OCI-LY1 (cell line): ENCODE data around the gene AKAP8.
"Not testable (repeated sequence)": the region's sequence is repeated elsewhere in the genome, so short reads cannot be mapped to it uniquely, and the experiment has no call there.

ENCODE experiments used
- H2AFZ ChIP-seq: fragments of 200-600 bp; sonication (generic), shearing (Covaris generic); 2 replicates; pipeline ENCODE4 v1.6.0; 2014; ENCODE audit warnings: antibody characterized with exemption, mild to moderate bottlenecking, low read length
- H3F3A ChIP-seq: fragments of 200-600 bp; sonication (generic), shearing (Covaris generic); 2 replicates; pipeline ENCODE4 v1.6.0; 2014; ENCODE audit warnings: mild to moderate bottlenecking, antibody characterized with exemption, low read length, moderate library complexity; ENCODE audit not compliant: insufficient read depth
- H3K27ac ChIP-seq: fragments of 200-600 bp; sonication (generic); 2 replicates; pipeline ENCODE4 v1.5.1; 2014; ENCODE audit warnings: low read length, mixed run types, mild to moderate bottlenecking, low read depth; ENCODE audit not compliant: poor library complexity, severe bottlenecking
- H3K27me3 ChIP-seq: fragments of 200-600 bp; sonication (generic); 2 replicates; pipeline ENCODE4 v1.6.0; 2014; ENCODE audit warnings: antibody characterized with exemption, mild to moderate bottlenecking, low read length, moderate library complexity; ENCODE audit not compliant: insufficient read depth
- H3K36me3 ChIP-seq: fragments of 200-600 bp; sonication (generic); 2 replicates; pipeline ENCODE4 v1.6.1; 2014; ENCODE audit warnings: mild to moderate bottlenecking, antibody characterized with exemption, low read length, moderate library complexity, mixed read lengths; ENCODE audit not compliant: insufficient read depth
- H3K4me1 ChIP-seq: fragments of 200-600 bp; sonication (generic); 2 replicates; pipeline ENCODE4 v1.5.1; 2014; ENCODE audit warnings: mild to moderate bottlenecking, low read length, moderate library complexity; ENCODE audit not compliant: insufficient read depth, severe bottlenecking
- H3K4me2 ChIP-seq: fragments of 200-600 bp; sonication (generic), shearing (Covaris generic); 2 replicates; pipeline ENCODE4 v1.6.1; 2014; ENCODE audit warnings: low read length
- H3K4me3 ChIP-seq: fragments of 200-600 bp; sonication (generic); 2 replicates; pipeline ENCODE4 v1.5.1; 2014; ENCODE audit warnings: low read length, low read depth, mild to moderate bottlenecking, mixed read lengths; ENCODE audit not compliant: poor library complexity, severe bottlenecking
- H3K79me2 ChIP-seq: fragments of 200-600 bp; shearing (Covaris generic); 2 replicates; pipeline ENCODE4 v1.6.1; 2016; ENCODE audit warnings: mixed run types, low read length, mixed read lengths; ENCODE audit not compliant: insufficient read depth
- H3K9ac ChIP-seq: fragments of 200-600 bp; sonication (generic), shearing (Covaris generic); 2 replicates; pipeline ENCODE4 v1.6.1; 2014; ENCODE audit warnings: mild to moderate bottlenecking, low read length, mixed read lengths
- H3K9me2 ChIP-seq: fragments of 200-600 bp; sonication (generic), shearing (Covaris generic); 2 replicates; pipeline ENCODE4 v1.6.1; 2014; ENCODE audit warnings: low read depth, mild to moderate bottlenecking, low read length, mixed read lengths
- H3K9me3 ChIP-seq: fragments of 200-600 bp; shearing (Covaris generic); 2 replicates; pipeline ENCODE4 v1.6.1; 2014; ENCODE audit warnings: low read length, mixed read lengths
- H4K20me1 ChIP-seq: fragments of 200-600 bp; sonication (generic), shearing (Covaris generic); 2 replicates; pipeline ENCODE4 v1.6.0; 2016; ENCODE audit warnings: mild to moderate bottlenecking, low read length; ENCODE audit not compliant: insufficient read depth
- CTCF ChIP-seq: fragments of 200-600 bp; sonication (generic), shearing (Covaris generic); IDR thresholded peaks from 2 replicates; pipeline ENCODE4 v1.5.1; 2017; ENCODE audit warnings: mild to moderate bottlenecking, antibody characterized with exemption, low read length, moderate library complexity, mixed read lengths
- EZH2 ChIP-seq: fragments of 200-600 bp; sonication (generic), shearing (Covaris generic); IDR thresholded peaks from 2 replicates; pipeline ENCODE4 v1.8.0; 2017; ENCODE audit warnings: borderline replicate concordance, mixed run types, mild to moderate bottlenecking, antibody characterized with exemption, low read length, moderate library complexity, mixed read lengths

AKAP8 gene

GRCh38 chr19:15357906-15358305 is 21.7 kb downstream of the AKAP8 start:
- Histone ChIP-seq H3F3A (no peaks in the 10 kb centered on the region), H3K9me2 (no peaks in the 10 kb centered on the region), H3K4me1 (no peaks in the 10 kb centered on the region), H3K4me3 (no peak overlapping the region), H3K27ac (no peak overlapping the region), H3K4me2 (no peak overlapping the region), H2AFZ (no peak overlapping the region), H3K27me3 (no peaks in the 10 kb centered on the region), H3K9me3 (no peaks in the 10 kb centered on the region), H3K79me2 (no peaks in the 10 kb centered on the region), H3K36me3 (peaks cover 80% of the 10 kb centered on the region), H4K20me1 (no peaks in the 10 kb centered on the region), H3K9ac (no peak overlapping the region)
- no peak for TF ChIP-seq CTCF
- no peak for TF ChIP-seq EZH2

GRCh38 chr19:15354566-15355296 is 24.9 kb downstream of the AKAP8 start:
- H3K4me3 ChIP-seq, result no peak overlapping the region
- H3K9me2 ChIP-seq, result no peaks in the 10 kb centered on the region
- H3K36me3 ChIP-seq, result peaks cover 58% of the 10 kb centered on the region
- no peak overlapping the region for H2AFZ ChIP-seq
- TF ChIP-seq CTCF (no peak), EZH2 (no peak)
- no peaks in the 10 kb centered on the region for H3K9me3 ChIP-seq
- no peaks in the 10 kb centered on the region for H3K4me1 ChIP-seq
- H3K27ac ChIP-seq, result no peak overlapping the region
- no peaks in the 10 kb centered on the region for H4K20me1 ChIP-seq
- H3K4me2 ChIP-seq, result no peak overlapping the region
- H3K9ac ChIP-seq, result no peak overlapping the region
- no peaks in the 10 kb centered on the region for H3K79me2 ChIP-seq
- H3K27me3 ChIP-seq, result no peaks in the 10 kb centered on the region
- no peaks in the 10 kb centered on the region for H3F3A ChIP-seq

GRCh38 chr19:15353908-15354307 is 25.7 kb downstream of the AKAP8 start:
- Histone ChIP-seq H3F3A (no peaks in the 10 kb centered on the region), H3K27me3 (no peaks in the 10 kb centered on the region), H3K9me3 (no peaks in the 10 kb centered on the region), H2AFZ (no peak overlapping the region), H3K4me2 (no peak overlapping the region), H3K79me2 (no peaks in the 10 kb centered on the region), H3K27ac (no peak overlapping the region), H3K4me3 (no peak overlapping the region), H3K4me1 (no peaks in the 10 kb centered on the region), H3K9me2 (no peaks in the 10 kb centered on the region), H4K20me1 (no peaks in the 10 kb centered on the region), H3K9ac (no peak overlapping the region), H3K36me3 (peaks cover 51% of the 10 kb centered on the region)
- TF ChIP-seq CTCF, result no peak
- TF ChIP-seq EZH2, result no peak

GRCh38 chr19:15352535-15352934 is 27.1 kb downstream of the AKAP8 start:
- not testable (repeated sequence) for H3K27ac ChIP-seq, H3K79me2 ChIP-seq, H3K9ac ChIP-seq, H3F3A ChIP-seq, H2AFZ ChIP-seq, H3K27me3 ChIP-seq, H3K4me3 ChIP-seq, H3K9me2 ChIP-seq, H4K20me1 ChIP-seq, H3K4me2 ChIP-seq, H3K9me3 ChIP-seq, H3K4me1 ChIP-seq
- peaks cover 37% of the 10 kb centered on the region for H3K36me3 ChIP-seq

- H3K9me3 ChIP-seq, H3K9me2 ChIP-seq, H2AFZ ChIP-seq, H4K20me1 ChIP-seq, H3F3A ChIP-seq, H3K4me2 ChIP-seq, H3K27me3 ChIP-seq, H3K4me1 ChIP-seq, H3K79me2 ChIP-seq, H3K27ac ChIP-seq, H3K4me3 ChIP-seq, H3K9ac ChIP-seq: not testable (repeated sequence)
- peaks cover 19% of the 10 kb centered on the region for H3K36me3 ChIP-seq
Measured at GRCh38 chr19:15341328-15341727, 38.3 kb downstream of the AKAP8 start.
